ENCODE measurements around the gene FAM47E. TPM values are rescaled to one million over a fixed set of nuclear protein-coding genes. Genes with fewer than 3 reads are reported as not detected.

Gene FAM47E
- total RNA-seq, 1 donor from 2014 or later = 3.8 TPM

DNA sequence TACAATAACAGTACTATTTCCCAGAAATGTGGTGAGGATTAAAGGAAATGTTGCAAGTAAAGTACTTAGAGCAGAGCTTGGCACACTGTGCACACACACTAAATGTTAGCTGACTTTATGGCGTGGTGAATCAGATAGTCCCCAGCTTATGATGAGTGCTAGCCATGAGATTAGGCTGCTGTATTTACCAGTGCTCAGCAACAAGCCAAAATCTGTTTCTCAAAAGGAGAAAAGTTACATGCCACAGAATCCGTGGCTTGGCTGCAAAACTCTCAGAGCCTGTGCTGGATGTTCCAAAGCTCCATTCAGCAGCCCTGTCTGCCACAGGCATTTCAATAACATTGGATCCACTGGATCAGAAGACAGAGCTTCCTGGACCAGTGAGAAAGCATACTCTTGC, 42.3 kb downstream of the FAM47E start:
- H3K4me1 Mint-ChIP-seq (ENCODE audit: unreplicated experiment) = no peaks in the 10 kb centered on the region
- no peak for DNase-seq (ENCODE audit: extremely low spot score, unreplicated experiment)
- no peak overlapping the region for H3K4me3 Mint-ChIP-seq
- H3K27ac Mint-ChIP-seq = no peak overlapping the region
- H3K36me3 Mint-ChIP-seq = peaks cover 4% of the 10 kb centered on the region
- TF ChIP-seq, protein P1, sequence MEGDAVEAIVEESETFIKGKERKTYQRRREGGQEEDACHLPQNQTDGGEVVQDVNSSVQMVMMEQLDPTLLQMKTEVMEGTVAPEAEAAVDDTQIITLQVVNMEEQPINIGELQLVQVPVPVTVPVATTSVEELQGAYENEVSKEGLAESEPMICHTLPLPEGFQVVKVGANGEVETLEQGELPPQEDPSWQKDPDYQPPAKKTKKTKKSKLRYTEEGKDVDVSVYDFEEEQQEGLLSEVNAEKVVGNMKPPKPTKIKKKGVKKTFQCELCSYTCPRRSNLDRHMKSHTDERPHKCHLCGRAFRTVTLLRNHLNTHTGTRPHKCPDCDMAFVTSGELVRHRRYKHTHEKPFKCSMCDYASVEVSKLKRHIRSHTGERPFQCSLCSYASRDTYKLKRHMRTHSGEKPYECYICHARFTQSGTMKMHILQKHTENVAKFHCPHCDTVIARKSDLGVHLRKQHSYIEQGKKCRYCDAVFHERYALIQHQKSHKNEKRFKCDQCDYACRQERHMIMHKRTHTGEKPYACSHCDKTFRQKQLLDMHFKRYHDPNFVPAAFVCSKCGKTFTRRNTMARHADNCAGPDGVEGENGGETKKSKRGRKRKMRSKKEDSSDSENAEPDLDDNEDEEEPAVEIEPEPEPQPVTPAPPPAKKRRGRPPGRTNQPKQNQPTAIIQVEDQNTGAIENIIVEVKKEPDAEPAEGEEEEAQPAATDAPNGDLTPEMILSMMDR (conservative IDR thresholded peaks at IDR 0.05) = no peak
- peaks cover 15% of the 10 kb centered on the region for H3K9me3 Mint-ChIP-seq
- H3K27me3 Mint-ChIP-seq = no peaks in the 10 kb centered on the region

DNA sequence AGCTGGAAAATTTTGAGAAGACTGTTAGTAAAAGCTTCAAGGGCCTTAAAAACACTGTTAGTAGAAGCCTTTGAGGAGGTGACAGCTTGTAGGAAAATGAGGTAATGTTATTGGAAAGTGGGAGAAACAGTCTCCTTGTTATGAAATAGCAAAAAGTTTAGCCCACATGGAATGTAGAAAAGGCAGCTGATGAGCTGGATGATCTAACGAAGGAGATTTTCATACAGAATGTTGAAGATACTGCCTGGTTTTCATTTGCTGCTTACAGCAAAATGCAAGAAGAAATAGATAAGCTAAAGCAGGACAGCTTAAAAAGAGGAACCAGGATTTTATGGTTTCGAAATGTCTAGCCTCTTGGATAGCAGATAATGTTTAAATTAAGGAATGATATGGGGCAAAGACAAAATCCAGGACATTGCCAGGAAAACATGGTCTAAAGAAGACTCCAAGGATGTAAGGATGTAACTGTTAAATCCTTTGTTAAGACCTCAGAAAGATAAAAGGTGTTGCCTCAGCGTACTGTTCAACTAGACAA, 44.8 kb downstream of the FAM47E start:
- TF ChIP-seq, protein P1 (conservative IDR thresholded peaks at IDR 0.05) = no peak
- Mint-ChIP-seq H3K27me3 (no peaks in the 10 kb centered on the region), H3K27ac (no peak overlapping the region), H3K36me3 (peaks cover 4% of the 10 kb centered on the region), H3K9me3 (peaks cover 15% of the 10 kb centered on the region), H3K4me3 (no peak overlapping the region), H3K4me1 (ENCODE audit: unreplicated experiment) (peaks cover 7% of the 10 kb centered on the region)
- no peak for DNase-seq (ENCODE audit: extremely low spot score, unreplicated experiment)

DNA sequence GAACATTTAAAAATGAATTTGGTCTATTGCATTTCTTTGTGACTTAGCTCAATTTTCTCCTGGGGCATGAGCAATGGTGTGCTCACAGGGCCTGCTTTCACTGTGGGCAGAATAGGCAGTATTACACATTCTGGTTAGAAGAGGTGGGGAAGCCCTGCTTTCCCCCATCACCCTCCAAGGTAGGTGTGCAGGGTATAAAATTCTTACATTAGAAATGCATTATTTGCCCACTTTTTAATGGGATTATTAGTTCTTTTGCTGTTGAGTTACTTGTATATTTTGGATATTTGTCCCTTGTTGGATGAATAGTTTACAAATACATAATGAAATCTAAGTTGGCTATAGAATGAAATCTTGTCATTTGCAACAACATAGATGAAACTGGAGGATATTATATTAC, 46.7 kb downstream of the FAM47E start:
- H3K27ac Mint-ChIP-seq = no peak overlapping the region
- H3K4me3 Mint-ChIP-seq = no peak overlapping the region
- DNase-seq (ENCODE audit: extremely low spot score, unreplicated experiment) = no peak
- H3K27me3 Mint-ChIP-seq = no peaks in the 10 kb centered on the region
- H3K36me3 Mint-ChIP-seq = peaks cover 4% of the 10 kb centered on the region
- peaks cover 15% of the 10 kb centered on the region for H3K9me3 Mint-ChIP-seq
- TF ChIP-seq, protein P1 (conservative IDR thresholded peaks at IDR 0.05) = no peak
- peaks cover 9% of the 10 kb centered on the region for H3K4me1 Mint-ChIP-seq (ENCODE audit: unreplicated experiment)

- no peak overlapping the region for H3K27ac Mint-ChIP-seq
- peaks cover 2% of the 10 kb centered on the region for H3K27me3 Mint-ChIP-seq
- H3K4me1 Mint-ChIP-seq (ENCODE audit: unreplicated experiment) = peaks cover 9% of the 10 kb centered on the region
- H3K36me3 Mint-ChIP-seq = peaks cover 4% of the 10 kb centered on the region
- no peak overlapping the region for H3K4me3 Mint-ChIP-seq
- no peak for DNase-seq (ENCODE audit: extremely low spot score, unreplicated experiment)
- peaks cover 10% of the 10 kb centered on the region for H3K9me3 Mint-ChIP-seq
- TF ChIP-seq, protein P1 (conservative IDR thresholded peaks at IDR 0.05) = no peak
These were observed 48.5 kb downstream of the FAM47E start for GRCh38 chr4:76300012-76300411.

DNA sequence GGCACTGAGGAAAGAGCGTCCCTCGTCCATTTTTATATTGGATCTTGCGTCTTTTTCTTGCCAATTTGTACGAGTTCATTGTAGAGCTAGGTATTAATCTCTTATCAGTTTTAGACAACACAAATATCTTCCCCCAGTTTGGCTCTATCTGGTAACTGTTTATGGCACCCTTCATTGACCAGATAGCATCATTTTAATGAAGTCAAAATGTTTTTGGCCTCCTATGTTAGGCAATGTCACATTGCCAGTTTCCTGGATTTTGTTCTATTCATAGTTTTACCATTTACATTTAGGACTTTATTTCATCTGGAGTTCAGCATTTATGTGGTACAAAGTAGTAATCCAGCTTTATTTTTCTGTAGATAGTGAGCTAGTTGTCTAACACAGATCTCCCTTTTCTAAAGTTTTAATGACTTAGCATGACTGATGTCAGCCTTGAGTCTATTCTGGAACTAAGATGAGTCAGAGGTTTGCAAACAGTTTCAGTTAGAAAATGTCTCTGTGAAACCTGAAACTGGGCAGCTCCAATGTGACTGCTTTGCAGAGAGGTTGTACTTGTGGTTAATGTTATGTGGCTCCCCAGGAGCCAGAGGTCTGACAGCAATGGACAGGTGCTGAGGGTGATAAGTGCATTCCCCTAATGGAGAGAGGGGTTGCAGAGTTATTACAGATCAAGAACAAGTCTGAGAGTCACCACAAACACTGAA, 49.7 kb downstream of the FAM47E start:
- no peak for DNase-seq (ENCODE audit: extremely low spot score, unreplicated experiment)
- Mint-ChIP-seq H3K27ac (peak overlapping the region; percentile 79), H3K27me3 (peaks cover 4% of the 10 kb centered on the region), H3K4me3 (no peak overlapping the region), H3K36me3 (peaks cover 4% of the 10 kb centered on the region), H3K9me3 (peaks cover 4% of the 10 kb centered on the region), H3K4me1 (ENCODE audit: unreplicated experiment) (peaks cover 9% of the 10 kb centered on the region)
- TF ChIP-seq, protein P1 (conservative IDR thresholded peaks at IDR 0.05) = no peak
